GM20431 (cell line): ENCODE measurements around the gene MANEAL.

Experiments used
- in situ Hi-C: fragments of 300-500 bp; cut with MseI, MboI; formaldehyde crosslinking; loops from one replicate; pipeline ENCODE4 v1.15.0; 2020; ENCODE audit warnings: low sequenced_read_pairs; ENCODE audit not compliant: unreplicated experiment

The MANEAL gene

GRCh38 chr1:37778654-37779053 is 15.0 kb upstream of the MANEAL start:
- in situ Hi-C loops = no loop called here

- in situ Hi-C loops = no loop called here
Observed at GRCh38 chr1:37782491-37782890, 11.2 kb upstream of the MANEAL start.

- in situ Hi-C loops = no loop called here
Observed at GRCh38 chr1:37792943-37793686, 532 bp upstream of the MANEAL start.

GRCh38 chr1:37794372-37795339 is 1.0 kb downstream of the MANEAL start:
- in situ Hi-C loops = no loop called here

- in situ Hi-C loops = no loop called here
Observed at GRCh38 chr1:37795340-37796125, 1.9 kb downstream of the MANEAL start.

- in situ Hi-C loops = no loop called here
Observed at GRCh38 chr1:37797750-37798345, 4.2 kb downstream of the MANEAL start.

- in situ Hi-C loops = no loop called here
Observed at GRCh38 chr1:37802439-37802838, 8.8 kb downstream of the MANEAL start.

- in situ Hi-C loops = no loop called here
Observed at GRCh38 chr1:37807220-37807554, 13.5 kb downstream of the MANEAL start.

GRCh38 chr1:37807555-37808368 is 14.1 kb downstream of the MANEAL start, which contains the start of the genes C1orf122 and YRDC:
TSS of gene C1orf122 (plus strand) at chr1:37807790. CDS start at chr1:37808405, 615 bp downstream.
TSS of gene YRDC (minus strand) at chr1:37808208. CDS start at chr1:37808180, 28 bp downstream.
- in situ Hi-C loops = no loop called here

GRCh38 chr1:37808369-37809319 is 15.0 kb downstream of the MANEAL start:
- in situ Hi-C loops = no loop called here

- in situ Hi-C loops = no loop called here
Observed at GRCh38 chr1:37809942-37810341, 16.3 kb downstream of the MANEAL start.

GRCh38 chr1:37811027-37811655 is 17.5 kb downstream of the MANEAL start:
- in situ Hi-C loops = no loop called here

GRCh38 chr1:37813529-37814145 is 20.0 kb downstream of the MANEAL start:
- in situ Hi-C loops = no loop called here

- in situ Hi-C loops = no loop called here
Observed at GRCh38 chr1:37814252-37814651, 20.6 kb downstream of the MANEAL start.

- in situ Hi-C loops = no loop called here
Observed at GRCh38 chr1:37817481-37817880, 23.8 kb downstream of the MANEAL start.

- in situ Hi-C loops = no loop called here
Observed at GRCh38 chr1:37821481-37821880, 27.8 kb downstream of the MANEAL start.
